ENCODE results near the gene GDPGP1. TPM values are rescaled to one million over a fixed set of nuclear protein-coding genes. Genes with fewer than 3 reads are reported as not detected.

Gene GDPGP1
- total RNA-seq, 2 donors from 2014 or later = 5.0 to 23.4 TPM

DNA sequence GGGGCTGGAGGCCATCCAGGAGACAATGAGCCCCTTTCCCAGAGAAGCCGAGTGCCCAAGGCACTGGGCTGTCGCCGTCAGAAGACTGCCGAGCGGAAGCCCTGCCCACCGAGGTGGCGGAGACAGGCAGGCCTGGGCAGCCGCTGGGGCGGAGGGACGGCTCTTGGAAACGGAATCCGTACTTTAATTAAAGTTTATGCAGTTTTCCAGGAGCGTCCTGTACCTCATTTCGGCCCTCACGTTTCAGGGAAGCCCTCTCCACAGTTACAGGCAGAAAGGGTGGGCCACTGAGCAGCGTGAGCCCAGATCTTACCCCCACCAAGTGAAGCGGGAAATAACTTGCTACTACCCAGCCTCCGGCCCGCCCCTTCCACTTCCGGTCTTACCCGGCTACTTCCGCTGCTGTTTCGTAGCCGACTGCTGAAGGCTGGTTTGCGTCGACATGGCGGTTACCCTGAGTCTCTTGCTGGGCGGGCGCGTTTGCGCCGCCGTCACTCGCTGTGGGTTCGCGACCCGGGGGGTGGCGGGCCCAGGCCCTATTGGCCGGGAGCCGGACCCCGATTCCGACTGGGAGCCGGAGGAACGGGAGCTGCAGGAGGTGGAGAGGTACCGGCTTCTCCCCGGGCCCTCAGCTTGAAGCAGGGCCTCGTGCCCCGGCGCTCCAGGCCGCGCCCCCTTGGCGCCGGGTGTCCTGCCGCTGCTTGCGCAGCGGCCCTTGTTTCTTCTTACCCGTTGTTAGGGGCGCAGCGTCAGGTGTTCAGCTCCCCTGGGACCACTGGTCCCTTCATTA is 31.5 kb downstream of the GDPGP1 start, which contains the start of gene NGRN:
Gene NGRN (plus strand): TSS at position 402 of the 790 bp plus-strand sequence. CDS start 41 bp downstream, at position 443.
- peak within 1 kb of the TSS; percentile 90 to 97 for H3K27ac ChIP-seq

DNA sequence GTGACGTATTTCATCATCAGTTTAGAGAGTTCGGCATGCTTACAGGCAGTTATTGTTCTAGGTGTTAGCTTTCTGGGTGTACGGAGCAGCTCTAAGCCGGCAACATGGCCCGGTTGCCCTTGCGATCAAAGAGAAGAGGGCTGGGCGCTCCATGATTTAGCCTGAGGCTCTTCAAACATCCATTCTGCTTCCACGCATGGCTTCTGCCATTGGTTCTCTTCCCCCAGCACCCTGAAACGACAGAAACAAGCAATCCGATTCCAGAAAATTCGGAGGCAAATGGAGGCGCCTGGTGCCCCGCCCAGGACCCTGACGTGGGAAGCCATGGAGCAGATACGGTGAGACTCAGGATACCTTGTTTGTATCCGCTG is 32.0 kb downstream of the GDPGP1 start:
- H3K36me3 ChIP-seq = peaks cover 8% of the 10 kb centered on the region
- no peaks in the 10 kb centered on the region for H3K27me3 ChIP-seq (replicated peaks; ENCODE audit: insufficient read depth)
- H3K4me1 ChIP-seq (ENCODE audit: control insufficient read depth in 1 of 2, low read depth in 2 of 2) = peaks cover 31 to 53% of the 10 kb centered on the region in 2 donors
- no peak for DNase-seq (ENCODE audit: low spot score)
- TF ChIP-seq, protein P1, sequence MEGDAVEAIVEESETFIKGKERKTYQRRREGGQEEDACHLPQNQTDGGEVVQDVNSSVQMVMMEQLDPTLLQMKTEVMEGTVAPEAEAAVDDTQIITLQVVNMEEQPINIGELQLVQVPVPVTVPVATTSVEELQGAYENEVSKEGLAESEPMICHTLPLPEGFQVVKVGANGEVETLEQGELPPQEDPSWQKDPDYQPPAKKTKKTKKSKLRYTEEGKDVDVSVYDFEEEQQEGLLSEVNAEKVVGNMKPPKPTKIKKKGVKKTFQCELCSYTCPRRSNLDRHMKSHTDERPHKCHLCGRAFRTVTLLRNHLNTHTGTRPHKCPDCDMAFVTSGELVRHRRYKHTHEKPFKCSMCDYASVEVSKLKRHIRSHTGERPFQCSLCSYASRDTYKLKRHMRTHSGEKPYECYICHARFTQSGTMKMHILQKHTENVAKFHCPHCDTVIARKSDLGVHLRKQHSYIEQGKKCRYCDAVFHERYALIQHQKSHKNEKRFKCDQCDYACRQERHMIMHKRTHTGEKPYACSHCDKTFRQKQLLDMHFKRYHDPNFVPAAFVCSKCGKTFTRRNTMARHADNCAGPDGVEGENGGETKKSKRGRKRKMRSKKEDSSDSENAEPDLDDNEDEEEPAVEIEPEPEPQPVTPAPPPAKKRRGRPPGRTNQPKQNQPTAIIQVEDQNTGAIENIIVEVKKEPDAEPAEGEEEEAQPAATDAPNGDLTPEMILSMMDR (IDR thresholded peaks at IDR 0.05) = no peak
- no peak for ATAC-seq (ENCODE audit: insufficient number of reproducible peaks, low FRiP score, low read depth)
- peak overlapping the region; percentile 93 for H3K4me3 ChIP-seq
- H3K27ac ChIP-seq = peak overlapping the region; percentile 90 to 97
- H3K9me3 ChIP-seq = no peaks in the 10 kb centered on the region

More for the DNA sequence above, 31.5 kb downstream of the GDPGP1 start, which contains the start of gene NGRN:
- peak; percentile 64 for DNase-seq (ENCODE audit: low spot score)
- no peaks in the 10 kb centered on the region for H3K9me3 ChIP-seq
- H3K27me3 ChIP-seq (replicated peaks; ENCODE audit: insufficient read depth) = no peaks in the 10 kb centered on the region
- peaks cover 31 to 48% of the 10 kb centered on the region in 2 donors for H3K4me1 ChIP-seq (ENCODE audit: control insufficient read depth in 1 of 2, low read depth in 2 of 2)
- TF ChIP-seq, protein P1 (IDR thresholded peaks at IDR 0.05) = no peak
- ATAC-seq (ENCODE audit: insufficient number of reproducible peaks, low FRiP score, low read depth) = peak; percentile 85
- peaks cover 3% of the 10 kb centered on the region for H3K36me3 ChIP-seq
- H3K4me3 ChIP-seq = peak within 1 kb of the TSS; percentile 93

DNA sequence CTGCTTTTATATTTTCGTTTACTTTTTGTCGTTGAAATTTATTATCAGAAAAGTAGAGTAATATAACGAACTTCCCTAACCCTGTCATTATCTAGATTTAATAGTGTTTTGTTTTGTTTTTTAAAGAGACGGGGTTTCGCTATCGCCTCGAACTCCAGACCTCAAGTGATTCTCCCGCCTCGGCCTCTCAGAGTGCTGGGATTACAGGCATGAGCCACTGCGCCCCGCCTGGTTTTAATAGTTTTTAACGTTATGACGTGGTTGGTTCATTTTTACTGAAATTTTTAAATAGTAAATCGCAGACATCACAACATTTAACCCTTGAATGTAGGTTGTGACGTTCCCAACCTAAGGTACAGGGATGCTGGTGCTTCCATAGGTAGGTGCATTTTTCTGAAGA is 32.5 kb downstream of the GDPGP1 start:
- H3K4me1 ChIP-seq (ENCODE audit: control insufficient read depth in 1 of 2, low read depth in 2 of 2) = peaks cover 31 to 53% of the 10 kb centered on the region in 2 donors

DNA sequence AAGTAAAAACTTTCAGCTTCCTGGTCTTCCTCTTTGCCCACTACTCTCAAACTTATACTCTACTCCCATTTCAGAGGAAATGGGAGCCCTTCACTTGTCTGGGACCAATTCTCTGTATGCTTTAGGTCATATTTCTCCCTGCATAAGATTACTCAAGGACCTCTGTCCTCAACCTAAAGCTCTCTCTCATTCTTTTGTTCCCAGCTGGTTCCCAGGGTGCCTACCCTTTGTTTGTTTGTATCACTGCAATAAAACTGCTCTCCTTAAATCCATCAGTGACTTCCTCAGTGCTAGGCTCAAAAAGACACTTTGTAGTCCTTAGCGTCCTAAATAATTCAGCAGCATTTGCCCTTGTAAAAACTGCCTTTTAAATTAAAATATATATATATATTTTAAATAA is 34.4 kb downstream of the GDPGP1 start:
- Histone ChIP-seq H3K36me3 (peaks cover 25% of the 10 kb centered on the region), H3K9me3 (no peaks in the 10 kb centered on the region), H3K27me3 (replicated peaks; ENCODE audit: insufficient read depth) (no peaks in the 10 kb centered on the region), H3K4me1 (ENCODE audit: control insufficient read depth in 1 of 2, low read depth in 2 of 2) (peaks cover 31 to 53% of the 10 kb centered on the region in 2 donors), H3K4me3 (no peak overlapping the region), H3K27ac (no peak overlapping the region)
- no peak for ATAC-seq (ENCODE audit: insufficient number of reproducible peaks, low FRiP score, low read depth)
- TF ChIP-seq, protein P1 (IDR thresholded peaks at IDR 0.05) = no peak
- no peak for DNase-seq (ENCODE audit: low spot score)

More for the DNA sequence above, 32.5 kb downstream of the GDPGP1 start:
- Histone ChIP-seq H3K9me3 (no peaks in the 10 kb centered on the region), H3K36me3 (peaks cover 12% of the 10 kb centered on the region), H3K27me3 (replicated peaks; ENCODE audit: insufficient read depth) (no peaks in the 10 kb centered on the region), H3K27ac (peak overlapping the region; percentile 90 to 97), H3K4me3 (peak overlapping the region; percentile 93)
- ATAC-seq (ENCODE audit: insufficient number of reproducible peaks, low FRiP score, low read depth) (no peak), DNase-seq (ENCODE audit: low spot score) (no peak)
- TF ChIP-seq, protein P1 (IDR thresholded peaks at IDR 0.05) = no peak

DNA sequence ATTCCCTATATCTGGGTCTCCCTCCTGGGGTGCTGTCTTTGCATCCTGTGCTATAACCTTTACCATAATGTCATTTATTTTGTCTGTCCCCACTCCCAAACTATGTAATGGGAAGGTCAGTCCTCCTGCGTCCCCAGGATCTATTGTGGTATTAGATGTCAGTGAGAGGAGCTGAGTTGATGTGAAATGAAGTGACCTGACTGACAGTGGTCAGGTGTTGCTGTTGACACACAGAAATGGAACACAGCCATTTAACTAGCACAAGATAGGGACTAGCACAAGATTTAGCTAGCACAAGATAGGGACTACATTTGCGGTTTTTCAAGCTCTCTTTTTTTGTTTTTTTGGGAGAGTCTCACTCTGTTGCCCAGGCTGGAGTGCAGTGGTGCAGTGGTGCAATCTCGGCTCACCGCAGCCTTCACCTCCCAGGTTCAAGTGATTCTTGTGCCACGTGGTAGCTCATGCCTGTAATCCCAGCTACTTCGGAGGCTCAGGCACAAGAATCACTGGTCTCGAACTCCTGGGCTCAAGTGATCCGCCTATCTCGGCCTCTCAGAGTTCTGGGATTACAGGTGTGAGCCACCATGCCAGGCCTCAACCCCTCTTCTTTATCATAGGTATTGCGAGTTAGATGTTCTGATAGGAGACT is 36.6 kb downstream of the GDPGP1 start:
- no peak overlapping the region for H3K4me3 ChIP-seq
- H3K4me1 ChIP-seq (ENCODE audit: control insufficient read depth in 1 of 2, low read depth in 2 of 2) = peaks cover 23 to 42% of the 10 kb centered on the region in 2 donors
- ATAC-seq (ENCODE audit: insufficient number of reproducible peaks, low FRiP score, low read depth) = no peak
- H3K9me3 ChIP-seq = no peaks in the 10 kb centered on the region
- no peaks in the 10 kb centered on the region for H3K27me3 ChIP-seq (replicated peaks; ENCODE audit: insufficient read depth)
- peaks cover 31% of the 10 kb centered on the region for H3K36me3 ChIP-seq
- TF ChIP-seq, protein P1 (IDR thresholded peaks at IDR 0.05) = no peak
- DNase-seq (ENCODE audit: low spot score) = no peak
- no peak overlapping the region for H3K27ac ChIP-seq
